ENCODE data around the gene DNMT1. TPM values are rescaled to one million over a fixed set of nuclear protein-coding genes. Genes with fewer than 3 reads are reported as not detected.

The DNMT1 gene
- total RNA-seq, 6 experiments from 2014 or later = 12.6 to 37.3 (median 24.4) TPM

- H3K4me3 ChIP-seq = no peak overlapping the region
- WGBS (ENCODE audit: insufficient coverage, low coverage, low lambda C conversion rate, missing lambda C conversion rate) = 93% methylated on average over 3 of the region's 12 CpGs
- no peaks in the 10 kb centered on the region for H3K4me1 ChIP-seq
- H3K27me3 ChIP-seq = no peaks in the 10 kb centered on the region
- TF ChIP-seq POLR2A (IDR thresholded peaks at IDR 0.05) = no peak
- no peak for TF ChIP-seq CTCF (IDR thresholded peaks at IDR 0.05)
- intact Hi-C loops (cut with DNase I) = no loop called here
- peaks cover 0 to 82% (median 28%) of the 10 kb centered on the region in 4 donors for H3K36me3 ChIP-seq
- no peak overlapping the region for H3K27ac ChIP-seq
- no peaks in the 10 kb centered on the region for H3K9me3 ChIP-seq
- DNase-seq (no peak), ATAC-seq (no peak)
Observed at GRCh38 chr19:10149427-10149826, 45.3 kb downstream of the DNMT1 start.

GRCh38 chr19:10146142-10146541, 48.6 kb downstream of the DNMT1 start:
- ATAC-seq (no peak), DNase-seq (no peak)
- Histone ChIP-seq H3K27me3 (no peaks in the 10 kb centered on the region), H3K27ac (no peak overlapping the region), H3K36me3 (peaks cover 0 to 85% (median 39%) of the 10 kb centered on the region in 4 donors), H3K4me3 (no peak overlapping the region), H3K4me1 (no peaks in the 10 kb centered on the region), H3K9me3 (no peaks in the 10 kb centered on the region)
- intact Hi-C loops (cut with DNase I) = no loop called here
- 85% methylated on average over 7 of the region's 14 CpGs for WGBS (ENCODE audit: insufficient coverage, low coverage, low lambda C conversion rate, missing lambda C conversion rate)
- TF ChIP-seq POLR2A (IDR thresholded peaks at IDR 0.05) = no peak
- no peak for TF ChIP-seq CTCF (IDR thresholded peaks at IDR 0.05)

GRCh38 chr19:10145031-10145430, 49.7 kb downstream of the DNMT1 start:
- no peak for ATAC-seq
- no peaks in the 10 kb centered on the region for H3K27me3 ChIP-seq
- no peaks in the 10 kb centered on the region for H3K9me3 ChIP-seq
- H3K4me1 ChIP-seq = no peaks in the 10 kb centered on the region
- intact Hi-C loops (cut with DNase I) = no loop called here
- no peak for TF ChIP-seq CTCF (IDR thresholded peaks at IDR 0.05)
- no peak for TF ChIP-seq POLR2A (IDR thresholded peaks at IDR 0.05)
- DNase-seq = no peak
- no peak overlapping the region for H3K27ac ChIP-seq
- WGBS (ENCODE audit: insufficient coverage, low coverage, low lambda C conversion rate, missing lambda C conversion rate) = 93% methylated on average over 4 of the region's 10 CpGs
- H3K4me3 ChIP-seq = no peak overlapping the region
- H3K36me3 ChIP-seq = peaks cover 0 to 82% (median 36%) of the 10 kb centered on the region in 4 donors

GRCh38 chr19:10144361-10144760, 50.4 kb downstream of the DNMT1 start:
- DNase-seq (no peak), ATAC-seq (no peak)
- H3K36me3 ChIP-seq = peaks cover 0 to 82% (median 35%) of the 10 kb centered on the region in 4 donors
- H3K27ac ChIP-seq = no peak overlapping the region
- H3K4me1 ChIP-seq = no peaks in the 10 kb centered on the region
- no peaks in the 10 kb centered on the region for H3K9me3 ChIP-seq
- no peaks in the 10 kb centered on the region for H3K27me3 ChIP-seq
- intact Hi-C loops (cut with DNase I) = no loop called here
- no peak for TF ChIP-seq CTCF (IDR thresholded peaks at IDR 0.05)
- no peak for TF ChIP-seq POLR2A (IDR thresholded peaks at IDR 0.05)
- no peak overlapping the region for H3K4me3 ChIP-seq
- WGBS (ENCODE audit: insufficient coverage, low coverage, low lambda C conversion rate, missing lambda C conversion rate) = 66% methylated on average over 2 of the region's 10 CpGs

- intact Hi-C loops (cut with DNase I) = no loop called here
- ATAC-seq = no peak
- 80% methylated on average over 2 of the region's 11 CpGs for WGBS (ENCODE audit: insufficient coverage, low coverage, low lambda C conversion rate, missing lambda C conversion rate)
- no peak for TF ChIP-seq CTCF (IDR thresholded peaks at IDR 0.05)
- no peak for TF ChIP-seq POLR2A (IDR thresholded peaks at IDR 0.05)
- Histone ChIP-seq H3K9me3 (no peaks in the 10 kb centered on the region), H3K27ac (no peak overlapping the region), H3K4me1 (no peaks in the 10 kb centered on the region), H3K4me3 (no peak overlapping the region), H3K36me3 (peaks cover 0 to 81% (median 36%) of the 10 kb centered on the region in 4 donors), H3K27me3 (no peaks in the 10 kb centered on the region)
- DNase-seq = no peak
Observed at GRCh38 chr19:10143681-10144080, 51.1 kb downstream of the DNMT1 start.

All from right lobe of liver (tissue), 6 donors.